ENCODE data around the gene ZNF624. TPM values are rescaled to one million over a fixed set of nuclear protein-coding genes. Genes with fewer than 3 reads are reported as not detected.

Gene ZNF624
- total RNA-seq, 2 experiments from 2014 or later = 3.8 to 4.8 TPM

- TF ChIP-seq CTCF (IDR thresholded peaks at IDR 0.05) = no peak
- ChIA-PET CTCF (no interaction called here), POLR2A (no interaction called here)
- Mint-ChIP-seq H3K27me3 (no peaks in the 10 kb centered on the region), H3K9me3 (peaks cover 43% of the 10 kb centered on the region), H3K4me3 (no peak overlapping the region), H3K27ac (no peak overlapping the region), H3K4me1 (ENCODE audit: low read depth) (no peaks in the 10 kb centered on the region), H3K36me3 (ENCODE audit: low read depth) (peaks cover 22% of the 10 kb centered on the region)
- ATAC-seq (no peak), DNase-seq (no peak)
- intact Hi-C loops (cut with micrococcal nuclease) = no loop called here
These were observed 36.1 kb downstream of the ZNF624 start for GRCh38 chr17:16617481-16618060.

- Mint-ChIP-seq H3K4me1 (ENCODE audit: low read depth) (no peaks in the 10 kb centered on the region), H3K4me3 (no peak overlapping the region), H3K36me3 (ENCODE audit: low read depth) (no peaks in the 10 kb centered on the region), H3K27ac (no peak overlapping the region), H3K9me3 (peaks cover 8% of the 10 kb centered on the region), H3K27me3 (peaks cover 4% of the 10 kb centered on the region)
- no peak for ATAC-seq
- intact Hi-C loops (cut with micrococcal nuclease) = no loop called here
- ChIA-PET POLR2A (interaction anchor here (0.6 kb wide), 1 partner anchor 85 kb away, joined by 4 read pairs; no protein-coding TSS in a partner anchor), CTCF (interaction anchor here (2.5 kb wide), 1 partner anchor 10 kb away, joined by 12 read pairs; no protein-coding TSS in a partner anchor)
- no peak for TF ChIP-seq CTCF (IDR thresholded peaks at IDR 0.05)
- DNase-seq = no peak
These were observed 54.1 kb downstream of the ZNF624 start for GRCh38 chr17:16599537-16599936.

- CTCF ChIA-PET = interaction anchor here (1.4 to 2.0 kb wide), 3 partner anchors 10 to 96 kb away, joined by 3 to 10 read pairs (median 6); partner anchors contain the start of gene CCDC144A
- Mint-ChIP-seq H3K4me1 (ENCODE audit: low read depth) (peaks cover 2% of the 10 kb centered on the region), H3K9me3 (no peaks in the 10 kb centered on the region), H3K27ac (no peak overlapping the region), H3K4me3 (no peak overlapping the region), H3K27me3 (peaks cover 6% of the 10 kb centered on the region), H3K36me3 (ENCODE audit: low read depth) (no peaks in the 10 kb centered on the region)
- POLR2A ChIA-PET = no interaction called here
- no peak for TF ChIP-seq CTCF (IDR thresholded peaks at IDR 0.05)
- intact Hi-C loops (cut with micrococcal nuclease) = no loop called here
- ATAC-seq = no peak
- no peak for DNase-seq
These were observed 60.1 kb downstream of the ZNF624 start for GRCh38 chr17:16593356-16594102.

- H3K27me3 Mint-ChIP-seq = peaks cover 21% of the 10 kb centered on the region
- H3K4me3 Mint-ChIP-seq = peak overlapping the region; percentile 65
- H3K4me1 Mint-ChIP-seq (ENCODE audit: low read depth) = peaks cover 7% of the 10 kb centered on the region
- CTCF ChIA-PET = interaction anchor here (0.7 to 4.5 kb wide), 33 partner anchors 9 to 1498 kb away, joined by 3 to 50 read pairs (median 4); partner anchors contain the start of genes DRG2, UBB and ZNF287
- no peaks in the 10 kb centered on the region for H3K9me3 Mint-ChIP-seq
- peak; percentile 95 for DNase-seq
- POLR2A ChIA-PET = interaction anchor here (1.0 kb wide), 1 partner anchor 151 kb away, joined by 4 read pairs; no protein-coding TSS in a partner anchor
- TF ChIP-seq CTCF (IDR thresholded peaks at IDR 0.05) = peak; percentile 97
- intact Hi-C loops (cut with micrococcal nuclease) = loop anchor here (1.0 kb wide), 1 partner anchor 52 kb away; no protein-coding TSS in a partner anchor
- peak; percentile 97 for ATAC-seq
- peaks cover 1% of the 10 kb centered on the region for H3K36me3 Mint-ChIP-seq (ENCODE audit: low read depth)
- H3K27ac Mint-ChIP-seq = no peak overlapping the region
These were observed 64.3 kb downstream of the ZNF624 start for GRCh38 chr17:16589097-16589969.
